Measurements from ENCODE around the gene OGFOD1.

DNA sequence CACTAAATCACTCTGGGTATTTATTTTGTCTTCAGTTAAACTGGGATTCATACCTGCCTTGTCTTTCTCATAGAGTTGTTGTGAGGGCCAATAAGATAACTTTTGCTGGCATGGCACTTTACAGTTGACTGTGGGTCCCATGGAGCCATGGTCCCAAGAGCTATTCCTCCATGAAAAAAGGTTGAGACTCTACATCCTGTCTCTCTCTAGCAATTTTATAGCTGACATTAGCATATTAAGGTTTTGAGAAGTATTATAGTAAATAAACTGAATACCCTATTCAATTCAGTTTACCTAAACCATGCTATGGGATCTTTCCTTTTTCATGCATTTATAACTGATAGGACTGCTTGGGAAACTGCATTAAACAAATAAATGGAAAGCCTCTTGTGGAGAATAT is 17.4 kb downstream of the OGFOD1 start:
- no peak for TF ChIP-seq SP1 (IDR thresholded peaks at IDR 0.05)
- TF ChIP-seq ZNF384 (IDR thresholded peaks at IDR 0.05): no peak
- no peak for TF ChIP-seq FOXK2 (IDR thresholded peaks at IDR 0.05)

Measured in HEK293T (cell line).